Liver (tissue), 9 donors: ENCODE results near the gene FOXJ2. TPM values are rescaled to one million over a fixed set of nuclear protein-coding genes. Genes with fewer than 3 reads are reported as not detected.

Experiments
- DNase-seq: peaks from one replicate; pipeline ENCODE4 v3.0.0-alpha.2; 2017; ENCODE audit warnings: low spot score
- H3K27ac ChIP-seq, 2 donors: one replicate each; pipeline ENCODE4 v1.7.0; 2013; ENCODE audit warnings: inconsistent platforms in 2 of 2, low read length in 2 of 2, control low read depth in 1 of 2, low read depth in 1 of 2, mild to moderate bottlenecking in 1 of 2
- H3K27me3 ChIP-seq, 4 donors: one replicate each; pipeline versions ENCODE4 v1.6.1 to v1.7.0; 2013; ENCODE audit warnings: low read length in 3 of 4, inconsistent platforms in 1 of 4, mild to moderate bottlenecking in 1 of 4, moderate library complexity in 1 of 4; ENCODE audit not compliant: control insufficient read depth in 4 of 4, insufficient read depth in 4 of 4
- H3K36me3 ChIP-seq, 4 donors: one replicate each; pipeline versions ENCODE4 v1.6.1 to v1.7.0; 2013; ENCODE audit warnings: low read length in 3 of 4, mild to moderate bottlenecking in 3 of 4, low read depth in 1 of 4, moderate library complexity in 1 of 4; ENCODE audit not compliant: control insufficient read depth in 4 of 4, insufficient read depth in 3 of 4
- H3K4me1 ChIP-seq, 4 donors: one replicate each; pipeline versions ENCODE4 v1.6.1 to v1.7.0; 2013; ENCODE audit warnings: low read length in 3 of 4, mild to moderate bottlenecking in 3 of 4, moderate library complexity in 1 of 4; ENCODE audit not compliant: control insufficient read depth in 4 of 4, insufficient read depth in 4 of 4
- H3K4me3 ChIP-seq, 3 donors: one replicate each; pipeline versions ENCODE4 v1.6.1 to v1.7.0; 2013; ENCODE audit warnings: low read length in 3 of 3, control low read depth in 1 of 3, low read depth in 1 of 3, mild to moderate bottlenecking in 1 of 3
- H3K9ac ChIP-seq, 2 donors: one replicate each; pipeline ENCODE4 v1.7.0; 2013; ENCODE audit warnings: low read length in 2 of 2, mild to moderate bottlenecking in 2 of 2, moderate library complexity in 2 of 2, control low read depth in 1 of 2, low read depth in 1 of 2
- H3K9me3 ChIP-seq, 4 donors: one replicate each; pipeline versions ENCODE4 v1.6.1 to v1.7.0; 2013; ENCODE audit warnings: low read length in 3 of 4; ENCODE audit not compliant: control insufficient read depth in 4 of 4
- CTCF ChIP-seq: fragments of 150-350 bp; IDR thresholded peaks from 2 replicates; pipeline ENCODE4 v1.5.1; 2017; ENCODE audit warnings: improper control_type of control experiment, low read depth, low read length; ENCODE audit not compliant: missing input control
- EGR1 ChIP-seq, 2 donors: IDR thresholded peaks; 2 replicates each; pipeline ENCODE4 v1.6.1; 2016 to 2018; ENCODE audit warnings: antibody characterized with exemption in 2 of 2, low read depth in 2 of 2
- FOXA2 ChIP-seq: IDR thresholded peaks from 2 replicates; pipeline ENCODE4 v1.6.1; 2016; ENCODE audit warnings: antibody characterized with exemption
- GABPA ChIP-seq, 2 donors: IDR thresholded peaks in 1 of 2; conservative IDR thresholded peaks in 1 of 2; 2 replicates each; pipeline ENCODE4 v1.6.1; 2016; ENCODE audit warnings: antibody characterized with exemption in 2 of 2, mild to moderate bottlenecking in 1 of 2, moderate library complexity in 1 of 2
- JUND ChIP-seq, 2 donors: IDR thresholded peaks; 2 replicates each; pipeline ENCODE4 v1.6.1; 2016; ENCODE audit warnings: antibody characterized with exemption in 2 of 2
- NR2F2 ChIP-seq: IDR thresholded peaks from 2 replicates; pipeline ENCODE4 v1.6.1; 2016; ENCODE audit warnings: antibody characterized with exemption
- RAD21 ChIP-seq, 2 donors: IDR thresholded peaks; 2 replicates each; pipeline ENCODE4 v1.6.1; 2016; ENCODE audit warnings: antibody characterized with exemption in 2 of 2, mild to moderate bottlenecking in 2 of 2
- REST ChIP-seq: IDR thresholded peaks from 2 replicates; pipeline ENCODE4 v1.6.1; 2016; ENCODE audit warnings: antibody characterized with exemption, mild to moderate bottlenecking
- SP1 ChIP-seq: IDR thresholded peaks from 2 replicates; pipeline ENCODE4 v1.6.1; 2018; ENCODE audit warnings: antibody characterized with exemption, mild to moderate bottlenecking
- TAF1 ChIP-seq: conservative IDR thresholded peaks from 2 replicates; pipeline ENCODE4 v1.6.1; 2016; ENCODE audit warnings: antibody characterized with exemption, mild to moderate bottlenecking
- YY1 ChIP-seq: IDR thresholded peaks from 2 replicates; pipeline ENCODE4 v1.6.1; 2016; ENCODE audit warnings: antibody characterized with exemption, mild to moderate bottlenecking
- ZBTB33 ChIP-seq: IDR thresholded peaks from 2 replicates; pipeline ENCODE4 v1.6.1; 2016; ENCODE audit warnings: antibody characterized with exemption
- WGBS: extraction: QIAGEN DNeasy Blood & Tissue Kit; methylation state at CpG from one replicate; pipeline ENCODE4 v1.1.7; 2013; 5-methylcytosine and 5-hydroxymethylcytosine counted together
- polyA plus RNA-seq, 2 donors: library from polyadenylated mRNA; stranded (reverse) in 1 of 2; unstranded in 1 of 2; fragments of 200-250 nt in 1 of 2; fragments of >200 nt in 1 of 2; fragmentation: Nextera tagmentation in 1 of 2; extraction: Ambion mirVana in 1 of 2; gene quantifications; one replicate each; pipeline versions ENCODE4 v1.2.1 to v1.2.3, GENCODE V29; 2013 to 2015
- total RNA-seq, 2 donors: library from RNA; depleted of rRNA; stranded (reverse); fragments of >200 nt; gene quantifications; one replicate each; pipeline ENCODE4 v1.2.3, GENCODE V29; 2014
- TF ChIP-seq, protein P1 (sequence below): IDR thresholded peaks from 2 replicates; pipeline ENCODE4 v1.6.1; 2016; ENCODE audit warnings: antibody characterized with exemption
- TF ChIP-seq, protein P2 (sequence below): IDR thresholded peaks from 2 replicates; pipeline ENCODE4 v1.6.1; 2016; ENCODE audit warnings: antibody characterized with exemption
- donor health status: healthy.
- donor health status: healthy.
- donor health status: healthy.
- donor health status: healthy.
- donor health status: healthy.

FOXJ2 gene
- total and polyA plus RNA-seq, 4 donors, result 2.3 to 9.2 (median 3.7) TPM

DNA sequence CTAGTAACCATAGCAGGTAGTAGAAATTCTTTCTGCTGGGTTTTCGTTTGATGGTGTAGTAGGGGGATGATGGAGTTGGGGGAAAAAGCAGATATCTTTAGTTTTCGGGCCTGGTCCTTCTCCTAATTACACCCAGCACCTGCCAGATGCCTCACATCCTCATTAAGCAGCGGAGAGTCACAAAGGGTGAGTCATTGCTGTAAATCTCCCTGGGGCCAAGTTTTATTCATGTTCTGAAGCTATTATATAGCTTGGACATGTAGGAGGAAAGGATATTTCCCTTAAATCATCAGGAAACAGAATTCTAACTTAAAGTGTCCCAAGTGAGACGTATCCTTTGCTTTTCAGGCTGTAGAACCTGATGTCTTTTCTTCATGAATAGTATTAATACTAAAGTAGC lies 44.7 kb downstream of the FOXJ2 start:
- no peaks in the 10 kb centered on the region for H3K36me3 ChIP-seq
- WGBS, result 83% methylated on average over 4 of the region's 4 CpGs
- DNase-seq, result no peak
- H3K9me3 ChIP-seq, result no peaks in the 10 kb centered on the region
- H3K27me3 ChIP-seq, result no peaks in the 10 kb centered on the region
- no peak overlapping the region for H3K27ac ChIP-seq
- peaks cover 0 to 9% (median 2%) of the 10 kb centered on the region in 4 donors for H3K4me1 ChIP-seq
- TF ChIP-seq, protein P1, sequence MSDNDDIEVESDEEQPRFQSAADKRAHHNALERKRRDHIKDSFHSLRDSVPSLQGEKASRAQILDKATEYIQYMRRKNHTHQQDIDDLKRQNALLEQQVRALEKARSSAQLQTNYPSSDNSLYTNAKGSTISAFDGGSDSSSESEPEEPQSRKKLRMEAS, result no peak
- TF ChIP-seq EGR1 (IDR thresholded peaks at IDR 0.05; ENCODE audit: low read depth in 2 of 2) (no peak), JUND (IDR thresholded peaks at IDR 0.05) (no peak), REST (no peak)
- TF ChIP-seq, protein P2, sequence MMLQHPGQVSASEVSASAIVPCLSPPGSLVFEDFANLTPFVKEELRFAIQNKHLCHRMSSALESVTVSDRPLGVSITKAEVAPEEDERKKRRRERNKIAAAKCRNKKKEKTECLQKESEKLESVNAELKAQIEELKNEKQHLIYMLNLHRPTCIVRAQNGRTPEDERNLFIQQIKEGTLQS, result no peak
- H3K4me3 ChIP-seq, result no peak overlapping the region
- H3K9ac ChIP-seq, result no peak overlapping the region

- H3K9ac ChIP-seq, result no peak overlapping the region
- H3K27me3 ChIP-seq, result no peaks in the 10 kb centered on the region
- H3K27ac ChIP-seq, result no peak overlapping the region
- no peaks in the 10 kb centered on the region for H3K9me3 ChIP-seq
- no peak for TF ChIP-seq SP1
- TF ChIP-seq ZBTB33, result no peak
- TF ChIP-seq CTCF, result peak; percentile 39
- peak; percentile 77 to 79 for TF ChIP-seq RAD21 (IDR thresholded peaks at IDR 0.05)
- no peak overlapping the region for H3K4me3 ChIP-seq
- WGBS, result 37% methylated on average over 4 of the region's 4 CpGs
- no peaks in the 10 kb centered on the region for H3K36me3 ChIP-seq
- DNase-seq, result no peak
- H3K4me1 ChIP-seq, result peaks cover 4 to 16% (median 7%) of the 10 kb centered on the region in 4 donors
Observed at GRCh38 chr12:8078398-8078797, 45.9 kb downstream of the FOXJ2 start.

- no peak overlapping the region for H3K27ac ChIP-seq
- peaks cover 8 to 20% (median 12%) of the 10 kb centered on the region in 4 donors for H3K4me1 ChIP-seq
- H3K9me3 ChIP-seq, result no peaks in the 10 kb centered on the region
- H3K4me3 ChIP-seq, result no peak overlapping the region
- DNase-seq, result no peak
- H3K36me3 ChIP-seq, result no peaks in the 10 kb centered on the region
- H3K27me3 ChIP-seq, result no peaks in the 10 kb centered on the region
- H3K9ac ChIP-seq, result no peak overlapping the region
- 89% methylated on average over 2 of the region's 2 CpGs for WGBS
- TF ChIP-seq CTCF (no peak), ZBTB33 (no peak), GABPA (IDR thresholded peaks at IDR 0.05 in 1 of 2, conservative IDR thresholded peaks at IDR 0.05 in 1 of 2) (no peak), YY1 (no peak), SP1 (no peak), NR2F2 (no peak), TAF1 (no peak), FOXA2 (no peak)
- TF ChIP-seq, protein P2, result no peak
Observed at GRCh38 chr12:8078916-8079315, 46.4 kb downstream of the FOXJ2 start.
